ENCODE results near the gene IVD. TPM values are rescaled to one million over a fixed set of nuclear protein-coding genes. Genes with fewer than 3 reads are reported as not detected.

Gene IVD
- total and polyA plus RNA-seq, 2 of the 4 experiments (the other 2 are of a cell fraction) = 31.7 to 41.1 TPM

- no peak overlapping the region for H3K18ac ChIP-seq (ENCODE audit: low read depth, low read length)
- dilution Hi-C loops (cut with HindIII; ENCODE audit: low sequenced_read_pairs, unreplicated experiment) = no loop called here
- DNase-seq = no peak
- CTCF ChIA-PET = no interaction called here
- intact Hi-C loops (cut with micrococcal nuclease) = no loop called here
- H4K91ac ChIP-seq (ENCODE audit: insufficient read depth, low read depth, low read length) = no peak overlapping the region
- no peak overlapping the region for H2BK5ac ChIP-seq (ENCODE audit: low read depth, low read length, poor library complexity, severe bottlenecking)
- no peaks in the 10 kb centered on the region for H3K4me1 ChIP-seq (ENCODE audit: control insufficient read depth, insufficient read depth, low read length)
- no peak overlapping the region for H3K4me3 ChIP-seq (ENCODE audit: insufficient read depth, low read depth, low read length)
- no peak overlapping the region for H2AFZ ChIP-seq (replicated peaks; ENCODE audit: low read length, poor library complexity)
- no peak for ATAC-seq (ENCODE audit: low read depth)
- TF ChIP-seq MXI1 (IDR thresholded peaks at IDR 0.05; ENCODE audit: borderline replicate concordance, low read depth, low read length) (no peak), SMC3 (IDR thresholded peaks at IDR 0.05; ENCODE audit: low read depth, low read length) (no peak), MAFK (IDR thresholded peaks at IDR 0.05; ENCODE audit: low read depth, low read length) (no peak), CTCF (conservative IDR thresholded peaks at IDR 0.05; ENCODE audit: low read depth, low read length) (no peak), NFE2L2 (IDR thresholded peaks at IDR 0.05; ENCODE audit: low read depth, low read length) (no peak), CHD1 (IDR thresholded peaks at IDR 0.05; ENCODE audit: low read depth, low read length) (no peak), CEBPB (IDR thresholded peaks at IDR 0.05; ENCODE audit: low read depth, low read length) (no peak), POLR2A (IDR thresholded peaks at IDR 0.05; ENCODE audit: low read depth, low read length) (no peak), RCOR1 (IDR thresholded peaks at IDR 0.05; ENCODE audit: insufficient replicate concordance, low read length) (no peak), RFX5 (IDR thresholded peaks at IDR 0.05; ENCODE audit: low read depth, low read length) (no peak)
- no peak overlapping the region for H2BK15ac ChIP-seq (ENCODE audit: low read depth, low read length)
- no peaks in the 10 kb centered on the region for H3K79me1 ChIP-seq (ENCODE audit: low read depth in 1 of 2, low read length in 2 of 2)
- no peaks in the 10 kb centered on the region; the same call in 1 of the 2 replicates for H3K36me3 ChIP-seq (ENCODE audit: control insufficient read depth, insufficient read depth, low read length)
- H4K5ac ChIP-seq (ENCODE audit: low read depth, low read length) = no peak overlapping the region
- H3K9me1 ChIP-seq (ENCODE audit: insufficient read depth, low read length) = no peaks in the 10 kb centered on the region
- no peak overlapping the region for H2AK5ac ChIP-seq (ENCODE audit: low read depth, low read length)
- no peak overlapping the region for H4K8ac ChIP-seq (ENCODE audit: low read depth in 2 of 2, low read length in 2 of 2)
- H3K9ac ChIP-seq (ENCODE audit: low read depth, low read length) = no peak overlapping the region
- H3K14ac ChIP-seq (replicated peaks; ENCODE audit: low read depth, low read length) = no peak overlapping the region
- no peak overlapping the region for H3K4me2 ChIP-seq (ENCODE audit: low read depth, low read length)
- no peak overlapping the region for H2BK20ac ChIP-seq (ENCODE audit: low read depth, low read length)
- no peak overlapping the region for H3K23ac ChIP-seq (ENCODE audit: low read depth, low read length)
- H3K27ac ChIP-seq (ENCODE audit: insufficient read depth, low read length) = no peak overlapping the region
- H3K4ac ChIP-seq (ENCODE audit: low read depth, low read length) = no peak overlapping the region
- H4K20me1 ChIP-seq (ENCODE audit: insufficient read depth, low read length) = no peaks in the 10 kb centered on the region
- no peak overlapping the region for H2AK9ac ChIP-seq (replicated peaks; ENCODE audit: low read depth, low read length, poor library complexity)
- BruUV-seq (replicated peaks) = no TSS peak
- H3K27me3 ChIP-seq (ENCODE audit: control insufficient read depth, insufficient read depth, low read length) = no peaks in the 10 kb centered on the region
- H3K56ac ChIP-seq (ENCODE audit: extremely low read depth, insufficient read depth, low read length) = no peak overlapping the region
- 100% methylated on average over 1 of the region's 7 CpGs; no CpG with 5 or more reads in 1 of the 2 experiments for WGBS, 2 experiments (ENCODE audit: extremely low coverage in 2 of 2, insufficient read length in 1 of 2)
- H2BK120ac ChIP-seq (ENCODE audit: low read depth, low read length) = no peak overlapping the region
- POLR2A ChIA-PET (ENCODE audit: unreplicated experiment) = interaction anchor here (0.6 kb wide), 1 partner anchor 1084 kb away, joined by 3 read pairs; no protein-coding TSS in a partner anchor
- in situ Hi-C loops (cut with MboI; ENCODE audit: low sequenced_read_pairs) = no loop called here
- H3K9me3 ChIP-seq (ENCODE audit: control insufficient read depth, insufficient read depth, low read length) = no peaks in the 10 kb centered on the region
These were observed 6.2 kb upstream of the IVD start for GRCh38 chr15:40399370-40399769.

All from IMR-90 (cell line).